ENCODE measurements around the gene TRAF7.

TRAF7 gene

GRCh38 chr16:2165861-2166260, 10.3 kb downstream of the TRAF7 start:
- DNase-seq (ENCODE audit: low read depth in 2 of 2) = no peak

GRCh38 chr16:2166263-2167067, 10.9 kb downstream of the TRAF7 start:
- no peak for DNase-seq (ENCODE audit: low read depth in 2 of 2)

GRCh38 chr16:2167068-2167638, 11.6 kb downstream of the TRAF7 start:
- no peak for DNase-seq (ENCODE audit: low read depth in 2 of 2)

DNA sequence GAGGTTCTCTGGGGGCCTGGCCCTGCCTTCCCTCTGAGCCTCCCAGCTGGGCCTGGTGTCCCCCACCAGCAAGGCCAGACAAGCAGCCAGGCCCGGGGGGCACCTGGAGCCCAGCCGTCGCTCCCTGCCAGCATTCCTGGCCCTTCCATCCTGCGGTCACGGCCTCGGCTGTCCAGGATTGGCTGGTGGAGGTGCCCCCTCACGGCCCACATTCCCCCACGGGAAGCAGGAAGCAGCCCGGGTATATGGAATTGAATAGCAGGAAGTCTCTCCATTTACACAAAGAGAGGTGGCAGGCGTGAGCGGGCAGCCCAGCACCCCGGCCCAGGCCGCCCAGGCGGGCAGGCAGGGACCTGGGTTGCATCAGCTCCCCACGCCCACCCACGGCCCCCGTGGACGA, 14.5 kb downstream of the TRAF7 start:
- no peak for DNase-seq (ENCODE audit: low read depth in 2 of 2)

- DNase-seq (ENCODE audit: low read depth in 2 of 2) = no peak
Observed at GRCh38 chr16:2170587-2171435, 15.2 kb downstream of the TRAF7 start.

DNA sequence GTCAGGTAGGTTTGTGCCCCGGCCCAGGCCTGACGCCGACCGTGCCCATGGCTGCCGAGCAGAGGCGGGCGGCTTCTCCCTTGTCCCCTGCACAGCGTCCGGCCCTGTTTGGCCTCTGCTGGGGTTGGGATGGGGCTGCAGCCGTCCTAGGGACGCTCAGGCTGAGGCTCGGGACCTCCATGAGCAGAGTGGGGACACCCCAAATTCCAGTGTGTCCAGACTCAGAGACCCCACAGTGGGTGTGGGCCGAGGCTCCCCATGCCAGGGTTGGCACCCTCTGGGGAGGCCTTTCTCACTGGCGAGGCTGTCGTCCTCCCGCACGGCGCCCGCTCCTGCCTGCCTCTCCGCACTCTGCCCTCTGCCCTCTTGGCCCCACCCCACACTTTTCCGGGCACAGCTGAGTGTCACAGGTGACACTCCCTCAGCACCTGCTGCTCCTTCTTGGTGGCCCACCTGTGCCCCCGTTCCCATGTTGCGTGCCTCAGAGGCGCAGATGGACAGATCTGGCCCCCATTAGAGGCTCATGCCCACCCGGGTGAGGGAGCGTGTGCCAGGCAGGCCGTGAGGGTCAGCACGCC, 16.1 kb downstream of the TRAF7 start:
- DNase-seq (ENCODE audit: low read depth in 2 of 2) = no peak

DNA sequence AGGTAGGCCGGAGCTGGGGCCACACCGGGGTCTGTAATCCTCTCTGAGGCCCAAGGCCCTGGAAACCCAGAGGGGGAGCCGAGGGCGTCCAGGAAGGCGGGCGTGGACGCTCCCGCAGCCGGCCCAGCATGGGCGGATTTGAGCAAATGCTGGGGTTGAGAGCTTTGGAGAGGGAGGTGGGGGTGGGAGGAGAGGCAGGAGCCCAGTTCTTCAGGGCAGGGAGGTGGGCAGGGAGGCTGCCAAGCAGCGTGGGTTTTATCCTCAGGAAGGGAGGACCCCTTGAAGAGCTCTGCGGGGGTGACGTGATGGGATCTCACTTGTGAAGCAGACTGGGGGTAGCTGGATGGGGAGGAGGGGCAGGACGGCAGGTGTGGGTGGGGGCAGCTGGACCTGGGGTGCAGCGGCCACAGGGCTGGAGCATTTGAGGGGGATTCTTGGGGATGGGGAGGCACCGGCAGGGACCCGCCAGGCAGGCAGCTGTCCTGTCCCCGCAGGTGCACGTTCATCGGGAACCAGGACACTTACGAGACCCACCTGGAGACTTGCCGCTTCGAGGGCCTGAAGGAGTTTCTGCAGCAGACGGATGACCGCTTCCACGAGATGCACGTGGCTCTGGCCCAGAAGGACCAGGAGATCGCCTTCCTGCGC, 17.2 kb downstream of the TRAF7 start:
- no peak for DNase-seq (ENCODE audit: low read depth in 2 of 2)

DNA sequence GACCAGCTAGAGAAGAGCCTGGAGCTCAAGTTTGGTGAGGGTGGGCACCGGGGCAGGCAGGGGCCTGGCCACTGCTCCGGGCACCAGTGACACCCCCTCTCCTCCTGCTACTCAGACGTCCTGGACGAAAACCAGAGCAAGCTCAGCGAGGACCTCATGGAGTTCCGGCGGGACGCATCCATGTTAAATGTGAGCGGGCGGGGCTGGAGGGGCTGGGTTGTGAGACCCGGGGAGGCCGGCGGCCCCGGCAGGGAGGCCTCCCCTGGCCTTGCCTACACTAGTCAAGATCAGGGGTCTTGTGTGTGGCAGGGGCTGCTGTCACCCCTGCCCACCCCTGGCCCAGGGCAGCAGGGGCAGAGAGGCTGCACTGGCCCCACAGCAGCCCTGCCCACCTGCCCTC, 17.8 kb downstream of the TRAF7 start:
- no peak for DNase-seq (ENCODE audit: low read depth in 2 of 2)

- DNase-seq (ENCODE audit: low read depth in 2 of 2) = no peak
Observed at GRCh38 chr16:2173916-2174315, 18.3 kb downstream of the TRAF7 start.

GRCh38 chr16:2174396-2175131, 19.0 kb downstream of the TRAF7 start:
- DNase-seq (ENCODE audit: low read depth in 2 of 2) = no peak

DNA sequence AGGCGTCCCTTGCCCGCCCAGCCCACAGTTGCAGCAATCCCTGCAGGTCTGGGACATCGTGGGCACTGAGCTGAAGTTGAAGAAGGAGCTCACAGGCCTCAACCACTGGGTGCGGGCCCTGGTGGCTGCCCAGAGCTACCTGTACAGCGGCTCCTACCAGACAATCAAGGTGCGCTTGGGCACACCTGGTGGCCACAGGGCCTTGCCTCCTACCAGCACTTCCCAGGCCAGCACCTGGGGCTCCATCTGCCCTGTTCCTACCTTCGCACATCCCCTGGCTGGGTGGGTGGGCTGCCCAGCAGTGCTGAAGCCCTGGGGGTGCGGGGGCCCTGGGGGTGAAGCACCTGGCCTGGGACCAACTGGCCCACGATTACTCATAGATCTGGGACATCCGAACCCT, 19.9 kb downstream of the TRAF7 start:
- DNase-seq (ENCODE audit: low read depth in 2 of 2) = no peak

GRCh38 chr16:2176047-2176446, 20.5 kb downstream of the TRAF7 start:
- no peak for DNase-seq (ENCODE audit: low read depth in 2 of 2)

- DNase-seq (ENCODE audit: low read depth in 2 of 2) = no peak
Observed at GRCh38 chr16:2177101-2177500, 21.5 kb downstream of the TRAF7 start.

GRCh38 chr16:2177561-2177960, 22.0 kb downstream of the TRAF7 start:
- DNase-seq (ENCODE audit: low read depth in 2 of 2) = no peak

GRCh38 chr16:2178321-2179106, 22.9 kb downstream of the TRAF7 start:
- peak in 1 of 2 donors; percentile 44 for DNase-seq (ENCODE audit: low read depth in 2 of 2)

DNA sequence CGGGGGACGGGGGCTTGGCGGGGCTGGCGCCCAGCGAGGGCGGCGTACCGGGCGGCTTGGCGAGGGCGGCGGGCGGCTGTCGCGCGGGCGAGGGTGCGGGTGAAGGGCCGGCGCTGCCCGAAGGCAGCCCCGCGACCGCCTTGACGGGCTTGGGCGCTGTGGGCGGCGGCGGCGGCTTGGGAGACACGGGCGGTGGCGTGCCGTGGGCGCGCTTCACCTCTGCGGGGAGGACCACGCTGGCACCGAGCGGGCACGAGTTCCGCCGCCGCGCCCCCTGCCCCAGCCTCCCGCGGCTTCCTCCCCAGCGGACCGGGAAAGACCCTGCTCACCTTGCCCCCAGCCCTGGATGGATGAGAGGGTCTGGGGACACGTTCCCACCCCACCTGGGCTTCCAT, 23.5 kb downstream of the TRAF7 start:
- DNase-seq (ENCODE audit: low read depth in 2 of 2) = no peak

DNA sequence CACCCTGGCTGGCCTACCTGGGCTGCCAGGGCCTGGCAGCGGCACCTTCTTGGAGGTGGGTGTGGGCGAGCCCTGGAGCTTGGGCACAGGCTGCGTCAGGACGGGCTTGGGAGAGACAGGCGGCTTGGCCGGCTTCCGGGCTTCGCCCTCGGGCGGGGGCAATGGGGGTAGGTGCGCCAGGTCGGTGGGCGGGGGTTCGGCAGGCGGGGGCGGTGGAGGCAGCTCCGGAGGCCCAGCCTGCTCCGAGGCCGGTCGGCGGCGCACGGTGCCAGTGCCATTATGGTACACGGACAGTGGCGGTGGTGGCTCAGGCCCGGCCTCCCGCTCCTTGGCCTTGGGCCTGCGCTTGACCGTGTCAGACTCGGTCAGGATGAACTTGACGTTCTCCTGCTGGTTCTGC, 24.0 kb downstream of the TRAF7 start:
- DNase-seq (ENCODE audit: low read depth in 2 of 2) = no peak

- no peak for DNase-seq (ENCODE audit: low read depth in 2 of 2)
Observed at GRCh38 chr16:2180461-2180860, 24.9 kb downstream of the TRAF7 start.

DNA sequence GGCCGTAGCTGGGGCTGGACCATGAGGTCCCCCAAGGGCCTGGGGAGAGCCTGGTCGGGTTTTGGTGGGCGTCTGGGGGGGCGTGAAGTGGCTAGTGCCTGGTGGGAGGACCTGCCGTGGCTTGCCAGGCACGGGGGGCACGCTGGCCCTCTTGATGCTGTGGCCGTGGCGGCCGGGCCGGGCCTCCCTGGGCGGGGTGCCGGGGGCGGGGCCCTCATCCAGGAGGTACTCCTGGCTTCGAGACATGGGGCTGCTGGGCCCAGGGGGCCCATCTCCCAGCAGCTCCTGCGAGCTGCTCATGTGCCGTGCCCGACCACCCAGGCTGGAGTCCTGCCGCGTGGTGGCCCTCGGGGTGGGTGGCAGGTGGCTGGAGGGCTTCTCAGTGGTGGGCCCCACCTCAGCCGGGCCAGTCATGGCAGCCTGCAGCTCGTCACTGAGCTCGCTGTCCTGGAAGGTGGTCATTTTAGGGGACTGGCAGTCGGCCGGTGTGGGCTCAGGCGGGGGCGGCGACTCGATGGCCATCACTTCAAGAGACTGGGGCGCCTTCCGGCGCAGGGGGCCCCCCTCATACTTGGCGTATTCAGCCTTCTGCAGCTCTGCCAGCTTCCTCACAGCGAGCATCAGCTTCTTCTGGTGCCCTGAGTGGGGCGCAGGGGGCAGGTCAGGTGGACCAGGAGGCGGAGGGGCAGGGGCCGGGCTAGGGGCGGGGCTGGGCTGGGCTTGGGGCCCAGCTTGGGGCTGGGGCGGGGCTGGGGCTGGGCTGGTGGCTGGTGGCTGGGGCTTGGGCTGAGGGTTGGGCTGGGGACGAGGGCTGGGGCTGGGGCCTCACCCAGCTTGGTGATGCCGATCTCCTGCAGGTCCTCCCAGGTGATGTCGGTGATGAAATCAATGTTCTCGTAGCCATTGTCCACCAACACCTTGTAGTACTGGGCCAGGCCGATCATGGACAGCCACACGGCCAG, 25.7 kb downstream of the TRAF7 start:
- no peak for DNase-seq (ENCODE audit: low read depth in 2 of 2)

Measured in stimulated activated CD4-positive, alpha-beta T cell treated with anti-CD3 and anti-CD28 coated beads, Interleukin-4, amount 100 ng/mL, for 48 hours (primary cell).